ENCODE measurements around the gene TAGLN.

Gene TAGLN

DNA sequence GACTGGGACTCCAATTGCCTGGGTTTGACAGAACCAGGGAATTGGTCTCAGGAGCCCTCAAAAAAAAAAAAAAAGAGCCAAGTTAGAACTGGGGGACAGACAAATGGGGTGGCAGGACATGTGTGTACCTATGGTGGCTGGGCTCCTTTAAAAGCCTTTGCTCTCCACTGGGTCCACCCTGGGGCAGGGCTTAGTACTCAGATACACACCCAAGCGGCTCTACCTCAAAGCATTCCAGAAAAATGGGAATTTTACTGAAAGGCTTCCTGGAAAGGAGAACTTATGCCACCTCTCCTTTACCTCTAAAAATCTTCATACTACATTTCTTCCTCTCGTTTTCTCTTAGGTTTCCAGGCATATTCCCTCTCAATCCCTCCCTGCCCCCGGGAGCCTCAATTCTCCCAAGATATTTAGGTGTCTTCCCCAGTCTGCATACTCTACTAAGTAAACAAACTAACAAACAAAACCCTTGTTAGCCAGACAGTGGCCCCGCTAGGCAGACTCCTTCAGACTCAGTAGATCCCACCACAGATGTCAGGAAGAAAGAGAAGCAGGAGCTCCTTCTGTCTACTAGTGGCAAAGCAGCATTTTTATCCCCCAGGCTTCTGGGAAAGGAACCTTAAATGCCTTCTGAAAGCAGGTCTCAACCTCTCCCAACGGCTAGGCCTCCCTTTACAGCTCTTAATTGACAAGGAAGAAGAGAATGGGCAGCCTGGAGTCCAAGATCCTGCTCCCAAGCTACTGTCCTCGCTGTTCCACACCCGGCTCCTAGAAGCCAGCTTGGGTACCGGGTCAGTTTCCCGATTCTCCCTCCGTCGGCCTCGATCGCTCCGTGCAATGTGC, 32.0 kb downstream of the TAGLN start:
- DNase-seq: peak in 1 of 2 donors; percentile 1

DNA sequence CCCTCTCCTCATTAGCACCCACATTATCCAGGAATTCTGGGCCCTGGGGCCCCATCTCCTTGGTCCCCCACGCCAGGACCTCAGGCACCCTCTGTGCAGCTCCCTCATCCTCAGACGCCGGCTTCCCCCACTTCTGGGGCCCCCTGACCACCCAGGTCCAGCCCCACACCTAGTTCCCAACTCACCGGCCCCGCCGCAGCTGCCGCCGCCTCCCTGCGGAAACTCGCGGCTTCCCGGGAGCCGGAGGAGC, 32.6 kb downstream of the TAGLN start, which contains the start of gene PCSK7:
Gene PCSK7, minus strand, starts transcription at position 232 of the 250 bp plus-strand sequence. CDS start 2,229 bp downstream, outside the sequence.
- DNase-seq: no peak

DNA sequence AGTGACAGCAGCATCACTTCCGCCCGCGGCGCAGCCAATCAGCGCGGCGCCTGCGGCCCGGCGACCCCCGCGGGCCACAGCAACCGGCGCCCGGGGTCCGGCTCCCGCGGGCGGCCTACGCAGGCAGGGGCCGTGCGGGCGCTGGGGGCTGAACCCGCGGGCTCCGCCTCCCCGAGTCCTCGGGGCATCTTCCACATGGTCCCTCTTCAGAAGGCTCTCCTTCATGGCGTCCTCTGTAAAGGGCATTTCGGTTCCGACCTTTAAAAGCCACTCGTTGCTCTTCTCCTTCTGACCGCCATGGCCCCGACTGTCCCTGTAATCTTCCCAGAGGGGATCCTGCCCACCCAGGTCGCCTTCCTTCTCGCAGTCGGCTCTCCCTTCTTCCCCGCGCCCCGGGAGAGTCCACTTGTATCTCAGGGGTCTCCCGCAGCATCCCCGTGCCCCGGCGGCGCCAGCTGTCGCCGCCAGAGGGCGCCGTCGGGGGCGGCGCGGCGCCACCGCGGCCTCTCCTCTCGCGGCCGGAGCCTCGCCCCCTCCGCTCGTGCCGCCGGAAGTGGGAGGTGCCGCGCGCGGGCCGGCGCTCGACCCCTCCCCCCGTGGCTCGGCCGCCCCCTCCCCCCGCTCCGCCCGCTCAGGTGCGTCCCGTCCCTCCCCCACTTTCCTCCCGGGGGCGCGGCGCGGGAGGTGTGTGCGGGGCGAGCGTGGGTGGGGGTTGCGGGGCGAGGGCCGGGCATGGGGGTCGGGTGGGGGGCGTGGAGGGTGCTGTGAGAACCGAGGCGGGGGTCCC, 33.1 kb downstream of the TAGLN start, which contains the start of gene RNF214:
Gene RNF214, plus strand, starts transcription at position 580 of the 787 bp plus-strand sequence. CDS start 1,602 bp downstream, outside the sequence.
- peak; percentile 71 to 83 for DNase-seq

DNA sequence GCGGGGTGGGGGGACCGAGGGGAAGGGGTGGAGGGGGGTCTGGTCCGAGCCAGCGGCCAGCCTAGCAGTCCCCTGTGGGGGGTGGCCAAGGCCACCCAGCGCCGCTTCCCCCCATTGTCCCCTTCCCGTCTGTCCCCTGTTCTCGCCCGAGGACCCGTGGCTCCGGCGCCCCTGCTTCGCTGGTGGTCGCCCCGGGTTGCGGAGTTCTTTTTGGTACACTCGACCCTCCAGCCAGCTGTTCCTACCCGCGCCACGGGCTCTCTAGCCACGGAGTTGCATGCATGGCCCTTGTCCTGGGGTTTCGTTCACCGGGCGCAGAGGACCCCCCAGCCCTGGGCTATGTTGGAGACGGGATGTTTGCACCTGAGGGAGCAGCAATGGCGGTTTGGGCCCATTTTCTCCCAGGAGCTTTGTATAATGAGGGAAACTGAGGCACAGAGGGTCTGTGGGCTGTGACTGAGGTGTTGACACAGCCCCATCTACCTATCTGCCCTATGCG, 33.8 kb downstream of the TAGLN start:
- DNase-seq: no peak

- DNase-seq: no peak
Observed at GRCh38 chr11:117238221-117238620, 39.1 kb downstream of the TAGLN start.

DNA sequence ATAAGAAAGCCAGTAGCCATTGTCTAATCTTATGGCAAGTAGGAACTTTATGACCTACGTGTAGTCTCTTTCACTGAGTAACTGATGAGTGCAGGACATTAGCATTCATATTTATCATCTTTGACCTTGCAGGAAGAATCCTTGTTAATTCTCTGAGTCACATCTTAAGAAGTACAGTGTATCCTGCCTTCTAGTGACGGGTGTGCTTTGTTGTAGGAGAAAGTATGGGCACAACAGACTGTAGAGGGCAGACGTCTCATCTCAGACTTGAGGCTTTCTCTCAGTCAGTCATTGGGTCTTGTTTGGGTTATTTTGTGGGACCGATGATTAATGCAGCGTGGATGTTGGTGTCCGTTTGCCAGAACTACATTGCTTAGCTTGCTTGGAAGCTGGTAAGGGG, 40.1 kb downstream of the TAGLN start:
- DNase-seq: no peak

- no peak for DNase-seq
Observed at GRCh38 chr11:117248341-117248740, 49.2 kb downstream of the TAGLN start.

DNA sequence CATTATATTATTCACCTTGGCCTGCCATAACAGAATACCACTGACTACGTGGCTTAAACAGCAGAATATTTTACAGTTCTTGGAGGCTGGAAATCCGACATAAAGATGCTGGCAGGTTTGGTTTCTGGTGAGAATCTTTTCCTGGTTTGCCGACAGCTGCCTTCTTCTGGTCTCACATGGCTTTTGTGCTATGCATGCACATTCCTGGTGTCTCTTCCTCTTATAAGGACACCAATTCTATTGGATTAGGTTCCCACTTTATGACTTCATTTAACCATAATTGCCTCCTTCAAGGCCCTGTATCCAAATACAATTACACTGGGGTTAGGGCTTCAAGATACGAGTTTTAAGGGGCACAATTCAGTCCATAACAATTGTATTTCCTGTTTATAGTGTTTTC, 50.4 kb downstream of the TAGLN start:
- no peak for DNase-seq

DNA sequence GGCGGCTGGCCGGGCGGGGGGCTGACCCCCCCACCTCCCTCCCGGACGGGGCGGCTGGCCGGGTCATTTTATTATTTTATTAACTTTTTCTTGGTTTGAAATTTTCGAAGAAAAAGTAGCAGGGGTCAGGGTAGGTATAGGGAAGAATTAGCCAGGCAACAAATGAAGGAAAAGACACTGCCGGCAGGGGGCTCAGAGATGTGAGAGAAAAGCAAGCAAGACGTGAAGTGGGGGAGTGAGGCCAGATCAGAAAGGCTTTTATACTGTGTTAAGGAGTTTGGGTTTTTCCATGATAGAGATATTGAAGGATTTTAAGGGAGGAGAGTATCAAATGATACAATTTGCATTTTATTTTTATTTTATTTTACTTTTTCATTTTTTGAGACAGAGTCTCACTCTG, 52.3 kb downstream of the TAGLN start:
- DNase-seq: no peak

- DNase-seq: no peak
Observed at GRCh38 chr11:117255966-117256365, 56.8 kb downstream of the TAGLN start.

GRCh38 chr11:117256573-117256972, 57.4 kb downstream of the TAGLN start:
- no peak for DNase-seq
